Measurements from ENCODE around the gene ACOT8. TPM values are rescaled to one million over a fixed set of nuclear protein-coding genes. Genes with fewer than 3 reads are reported as not detected.

The ACOT8 gene
- total and polyA plus RNA-seq, 7 donors: 28.5 to 131 (median 42.5) TPM

GRCh38 chr20:45866454-45866853, 9.3 kb upstream of the ACOT8 start:
- TF ChIP-seq CTCF (IDR thresholded peaks at IDR 0.05): no peak
- TF ChIP-seq EP300 (IDR thresholded peaks at IDR 0.05): no peak
- TF ChIP-seq POLR2A (IDR thresholded peaks at IDR 0.05): no peak
- no peak for TF ChIP-seq POLR2AphosphoS5 (IDR thresholded peaks at IDR 0.05)
- H3K9me3 ChIP-seq: no peaks in the 10 kb centered on the region
- no peak overlapping the region for H3K4me3 ChIP-seq
- no peak overlapping the region for H3K27ac ChIP-seq
- no peaks in the 10 kb centered on the region for H3K36me3 ChIP-seq
- H3K27me3 ChIP-seq: no peaks in the 10 kb centered on the region
- intact Hi-C loops (cut with DNase I): no loop called here
- peaks cover 0 to 14% (median 6%) of the 10 kb centered on the region in 4 donors for H3K4me1 ChIP-seq
- WGBS, 2 donors: 93 to 96% methylated on average over 5 of the region's 5 CpGs
- DNase-seq: peak; percentile 38

- Histone ChIP-seq H3K27ac (no peak overlapping the region), H3K27me3 (no peaks in the 10 kb centered on the region), H3K4me3 (no peak overlapping the region), H3K9me3 (no peaks in the 10 kb centered on the region), H3K36me3 (no peaks in the 10 kb centered on the region), H3K4me1 (peaks cover 0 to 18% (median 8%) of the 10 kb centered on the region in 4 donors)
- 65 to 87% methylated on average over 7 of the region's 7 CpGs for WGBS, 2 donors
- intact Hi-C loops (cut with DNase I): no loop called here
- DNase-seq: no peak
- no peak for TF ChIP-seq EP300 (IDR thresholded peaks at IDR 0.05)
- TF ChIP-seq CTCF (IDR thresholded peaks at IDR 0.05): no peak
- no peak for TF ChIP-seq POLR2A (IDR thresholded peaks at IDR 0.05)
- no peak for TF ChIP-seq POLR2AphosphoS5 (IDR thresholded peaks at IDR 0.05)
Measured at GRCh38 chr20:45863543-45864470, 6.6 kb upstream of the ACOT8 start.

GRCh38 chr20:45861221-45862075, 4.3 kb upstream of the ACOT8 start:
- Histone ChIP-seq H3K4me3 (no peak overlapping the region), H3K27me3 (no peaks in the 10 kb centered on the region), H3K36me3 (no peaks in the 10 kb centered on the region), H3K27ac (no peak overlapping the region), H3K4me1 (peaks cover 0 to 21% (median 15%) of the 10 kb centered on the region in 4 donors), H3K9me3 (no peaks in the 10 kb centered on the region)
- no peak for TF ChIP-seq POLR2A (IDR thresholded peaks at IDR 0.05)
- TF ChIP-seq EP300 (IDR thresholded peaks at IDR 0.05): no peak
- no peak for TF ChIP-seq POLR2AphosphoS5 (IDR thresholded peaks at IDR 0.05)
- no peak for TF ChIP-seq CTCF (IDR thresholded peaks at IDR 0.05)
- intact Hi-C loops (cut with DNase I): no loop called here
- no peak for DNase-seq
- WGBS, 2 donors: 70 to 88% methylated on average over 7 of the region's 7 CpGs

- intact Hi-C loops (cut with DNase I): no loop called here
- H3K27ac ChIP-seq: no peak overlapping the region
Measured at GRCh38 chr20:45860560-45861220, 3.5 kb upstream of the ACOT8 start.

More at GRCh38 chr20:45860560-45861220, 3.5 kb upstream of the ACOT8 start:
- H3K4me3 ChIP-seq: no peak overlapping the region
- no peaks in the 10 kb centered on the region for H3K36me3 ChIP-seq
- no peaks in the 10 kb centered on the region for H3K9me3 ChIP-seq
- H3K4me1 ChIP-seq: peaks cover 0 to 29% (median 23%) of the 10 kb centered on the region in 4 donors
- 62 to 77% methylated on average over 7 of the region's 7 CpGs for WGBS, 2 donors
- H3K27me3 ChIP-seq: no peaks in the 10 kb centered on the region
- peak; percentile 3 for DNase-seq
- TF ChIP-seq POLR2AphosphoS5 (IDR thresholded peaks at IDR 0.05): no peak
- no peak for TF ChIP-seq EP300 (IDR thresholded peaks at IDR 0.05)
- TF ChIP-seq CTCF (IDR thresholded peaks at IDR 0.05): no peak
- TF ChIP-seq POLR2A (IDR thresholded peaks at IDR 0.05): no peak
